ENCODE results near the gene CATSPER2. TPM values are rescaled to one million over a fixed set of nuclear protein-coding genes. Genes with fewer than 3 reads are reported as not detected.
"Not testable (repeated sequence)": the region's sequence is repeated elsewhere in the genome, so short reads cannot be mapped to it uniquely, and the experiment has no call there.

Gene CATSPER2
- total RNA-seq: 1 to 10 TPM in 3 of 4 donors, not detected in 1; 2.4 to 3.8 (median 2.7) TPM

DNA sequence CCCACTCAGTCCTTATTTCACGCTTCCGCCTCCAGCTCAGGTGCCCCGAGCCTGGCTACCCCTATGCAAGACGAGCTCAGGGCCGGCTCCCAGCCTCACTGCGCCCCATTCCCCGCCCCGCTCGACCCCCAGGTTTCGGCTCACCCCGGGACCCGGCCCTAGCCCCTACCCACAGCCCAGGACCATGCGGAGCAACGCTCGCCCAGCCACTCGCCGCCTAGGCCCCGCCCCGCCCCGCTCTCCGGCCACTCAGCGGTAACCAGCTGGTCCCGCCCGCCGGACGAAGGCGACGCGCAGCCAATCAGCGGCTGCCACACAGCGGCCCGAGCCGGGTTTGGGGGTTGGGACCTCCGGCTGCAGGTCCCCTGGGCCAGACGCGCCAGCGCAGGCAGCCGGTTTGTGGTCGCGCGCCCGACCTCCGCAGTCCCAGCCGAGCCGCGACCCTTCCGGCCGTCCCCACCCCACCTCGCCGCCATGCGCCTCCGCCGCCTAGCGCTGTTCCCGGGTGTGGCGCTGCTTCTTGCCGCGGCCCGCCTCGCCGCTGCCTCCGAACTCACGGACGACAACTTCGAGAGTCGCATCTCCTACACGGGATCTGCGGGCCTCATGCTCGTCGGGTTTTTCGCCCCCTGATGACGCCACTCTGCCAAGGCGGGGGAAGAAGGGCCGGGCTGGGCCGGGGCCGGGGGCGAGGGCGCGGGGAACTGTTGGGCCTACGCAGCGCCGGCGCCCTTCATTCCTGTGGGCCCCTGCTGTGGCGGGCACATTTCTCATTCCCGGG is at the start of gene CATSPER2:
Gene CATSPER2 (minus strand): TSS at position 196 of the 781 bp plus-strand sequence. CDS start 783 bp downstream, outside the sequence.
- intact Hi-C loops (cut with DNase I): no loop called here
- Histone ChIP-seq H3K4me3 (no peak within 1 kb of the TSS), H3K36me3 (peaks cover 0 to 31% (median 0%) of the 10 kb centered on the region in 3 donors), H3K4me1 (no peaks in the 10 kb centered on the region), H3K27me3 (no peaks in the 10 kb centered on the region), H3K9me3 (no peaks in the 10 kb centered on the region), H3K27ac (no peak within 1 kb of the TSS)
- DNase-seq: no peak
- TF ChIP-seq, protein P1, sequence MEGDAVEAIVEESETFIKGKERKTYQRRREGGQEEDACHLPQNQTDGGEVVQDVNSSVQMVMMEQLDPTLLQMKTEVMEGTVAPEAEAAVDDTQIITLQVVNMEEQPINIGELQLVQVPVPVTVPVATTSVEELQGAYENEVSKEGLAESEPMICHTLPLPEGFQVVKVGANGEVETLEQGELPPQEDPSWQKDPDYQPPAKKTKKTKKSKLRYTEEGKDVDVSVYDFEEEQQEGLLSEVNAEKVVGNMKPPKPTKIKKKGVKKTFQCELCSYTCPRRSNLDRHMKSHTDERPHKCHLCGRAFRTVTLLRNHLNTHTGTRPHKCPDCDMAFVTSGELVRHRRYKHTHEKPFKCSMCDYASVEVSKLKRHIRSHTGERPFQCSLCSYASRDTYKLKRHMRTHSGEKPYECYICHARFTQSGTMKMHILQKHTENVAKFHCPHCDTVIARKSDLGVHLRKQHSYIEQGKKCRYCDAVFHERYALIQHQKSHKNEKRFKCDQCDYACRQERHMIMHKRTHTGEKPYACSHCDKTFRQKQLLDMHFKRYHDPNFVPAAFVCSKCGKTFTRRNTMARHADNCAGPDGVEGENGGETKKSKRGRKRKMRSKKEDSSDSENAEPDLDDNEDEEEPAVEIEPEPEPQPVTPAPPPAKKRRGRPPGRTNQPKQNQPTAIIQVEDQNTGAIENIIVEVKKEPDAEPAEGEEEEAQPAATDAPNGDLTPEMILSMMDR (IDR thresholded peaks at IDR 0.05): no peak
- no peak for TF ChIP-seq POLR2A (IDR thresholded peaks at IDR 0.05)
- WGBS, 2 donors: 93 to 96% methylated on average over 2 to 5 of the region's 85 CpGs

DNA sequence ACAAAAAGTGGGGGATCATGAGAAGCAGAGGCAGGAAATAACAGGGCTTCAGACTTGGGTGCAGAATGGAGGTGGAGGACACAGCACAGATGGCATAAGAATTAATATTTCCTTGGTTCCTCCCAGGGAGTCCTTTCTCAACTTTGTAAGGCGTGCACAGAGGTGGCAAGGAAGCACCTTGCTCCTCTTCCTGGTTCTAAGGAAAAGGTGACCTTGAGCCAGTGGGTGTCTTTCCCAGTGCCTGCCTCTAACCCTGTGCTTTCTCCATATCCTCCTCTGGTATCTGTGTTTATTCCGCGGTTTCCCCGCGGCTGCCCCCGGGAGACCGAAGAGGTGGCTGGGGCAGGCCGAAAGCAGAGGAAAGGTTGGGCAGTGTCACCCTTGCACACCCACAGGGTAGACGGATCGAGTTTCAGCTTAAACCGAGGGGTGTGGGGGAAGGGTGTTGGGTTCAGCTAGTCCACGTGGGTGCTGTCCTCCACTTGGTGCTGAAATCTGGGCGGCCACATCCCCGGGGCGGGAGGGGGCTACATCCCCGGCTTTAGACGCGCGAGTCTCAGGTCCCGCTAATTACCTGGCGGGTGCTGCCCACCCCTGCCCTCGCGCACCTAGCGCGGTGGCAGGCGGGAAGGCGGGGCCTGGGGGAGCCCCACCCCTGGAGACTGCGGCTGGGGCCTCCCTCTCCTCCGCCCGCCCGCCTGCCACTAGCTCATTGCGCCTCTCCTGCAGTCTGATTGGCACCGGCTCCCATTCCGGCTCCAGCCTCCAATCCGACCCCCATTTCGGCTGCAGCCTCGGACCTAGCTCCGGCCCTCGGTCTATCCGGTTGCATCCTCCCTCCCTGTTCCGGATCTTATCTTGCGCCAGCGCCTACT is 44.7 kb upstream of the CATSPER2 start, which contains the start of gene CKMT1A:
Gene CKMT1A (plus strand): TSS at position 712 of the 875 bp plus-strand sequence. CDS start 192 bp downstream, outside the sequence.
- H3K27ac ChIP-seq; H3K27me3 ChIP-seq; H3K4me3 ChIP-seq; DNase-seq; H3K9me3 ChIP-seq; H3K4me1 ChIP-seq; intact Hi-C loops (cut with DNase I): not testable (repeated sequence)
- H3K36me3 ChIP-seq: peaks cover 0 to 10% (median 0%) of the 10 kb centered on the region in 3 donors
- no CpG with 5 or more reads among the region's 43 CpGs for WGBS, 2 donors

DNA sequence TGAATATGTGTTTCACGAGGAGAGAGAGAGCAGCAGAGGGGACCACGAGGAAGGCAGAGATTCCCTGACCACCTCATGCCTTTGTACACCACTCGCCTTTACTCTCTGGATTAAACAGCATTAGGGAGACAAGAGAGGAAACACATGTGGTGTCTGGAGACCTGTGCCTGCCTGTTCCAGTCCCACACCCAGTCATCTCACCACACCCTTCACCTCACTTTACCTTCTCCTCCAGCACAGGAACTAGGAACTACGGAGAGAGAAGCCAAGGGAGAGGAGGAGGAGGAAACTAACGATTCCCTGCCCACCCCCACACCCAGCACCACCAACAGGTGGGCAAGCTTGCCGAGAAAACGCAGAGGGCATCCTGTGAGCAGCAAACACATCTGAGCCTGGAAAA is 44.0 kb upstream of the CATSPER2 start:
- DNase-seq; H3K4me1 ChIP-seq; H3K27me3 ChIP-seq; H3K9me3 ChIP-seq; intact Hi-C loops (cut with DNase I); H3K4me3 ChIP-seq; H3K27ac ChIP-seq: not testable (repeated sequence)
- no CpG with 5 or more reads among the region's 7 CpGs for WGBS, 2 donors
- peaks cover 0 to 10% (median 0%) of the 10 kb centered on the region in 3 donors for H3K36me3 ChIP-seq

DNA sequence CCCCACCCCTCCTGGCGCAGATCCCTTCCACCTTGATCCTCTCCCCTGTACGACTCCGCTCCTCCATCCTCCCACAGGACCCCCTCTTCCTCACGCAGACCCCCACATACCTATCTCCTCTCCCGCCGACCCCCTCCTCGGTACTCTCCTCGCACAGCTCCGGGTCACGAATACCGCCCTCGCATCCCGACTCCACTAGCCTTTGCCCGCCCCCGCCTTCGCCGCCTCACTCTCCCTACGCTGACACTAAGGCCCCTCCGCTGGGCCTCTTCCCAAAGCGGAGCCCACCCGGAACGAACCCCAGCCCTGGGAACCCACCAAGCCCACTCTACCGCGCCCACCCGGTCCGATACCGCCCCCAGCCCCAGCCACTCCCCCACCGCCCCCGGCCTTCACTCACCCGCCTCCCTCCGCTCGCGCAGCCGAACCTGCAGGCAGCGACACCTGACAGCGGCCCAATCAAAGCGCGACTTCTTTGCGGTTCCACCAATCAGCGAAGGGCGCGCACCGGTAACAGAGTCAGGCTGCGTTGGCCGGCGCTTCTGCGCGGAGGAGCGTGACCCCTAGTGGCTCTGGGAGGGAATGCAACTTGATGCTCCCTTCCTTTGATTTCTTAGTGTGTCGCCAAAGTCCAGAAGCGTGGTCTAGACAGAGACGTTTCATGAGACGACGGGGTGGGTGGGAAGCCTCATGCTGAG is 41.1 kb upstream of the CATSPER2 start:
- H3K27me3 ChIP-seq; intact Hi-C loops (cut with DNase I); DNase-seq; H3K4me1 ChIP-seq; H3K4me3 ChIP-seq; H3K27ac ChIP-seq; H3K9me3 ChIP-seq; H3K36me3 ChIP-seq: not testable (repeated sequence)
- WGBS, 2 donors: no CpG with 5 or more reads among the region's 54 CpGs

DNA sequence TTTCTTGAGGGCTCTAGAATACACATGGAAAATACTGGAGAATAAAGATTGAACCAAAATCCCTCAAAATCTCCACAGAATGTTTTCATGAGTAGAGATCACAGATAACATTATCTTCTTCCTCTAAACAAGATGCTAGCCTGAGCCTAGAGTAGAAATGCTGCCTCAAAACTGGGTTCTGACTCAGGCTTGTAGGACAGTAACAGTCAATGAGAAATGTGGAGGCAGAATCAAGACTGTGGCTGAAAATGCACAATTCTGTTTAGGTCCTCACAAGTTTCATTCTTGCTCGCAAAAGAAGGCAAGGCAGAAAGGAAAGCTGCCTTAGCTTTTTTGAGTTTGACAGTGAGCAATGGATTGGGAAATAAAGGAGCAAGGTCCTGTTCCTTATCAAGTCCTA is 25.5 kb upstream of the CATSPER2 start:
- H3K27ac ChIP-seq; H3K4me1 ChIP-seq; intact Hi-C loops (cut with DNase I); H3K9me3 ChIP-seq; H3K36me3 ChIP-seq; DNase-seq; H3K27me3 ChIP-seq; H3K4me3 ChIP-seq: not testable (repeated sequence)
- no CpG with 5 or more reads among the region's 1 CpG for WGBS, 2 donors

DNA sequence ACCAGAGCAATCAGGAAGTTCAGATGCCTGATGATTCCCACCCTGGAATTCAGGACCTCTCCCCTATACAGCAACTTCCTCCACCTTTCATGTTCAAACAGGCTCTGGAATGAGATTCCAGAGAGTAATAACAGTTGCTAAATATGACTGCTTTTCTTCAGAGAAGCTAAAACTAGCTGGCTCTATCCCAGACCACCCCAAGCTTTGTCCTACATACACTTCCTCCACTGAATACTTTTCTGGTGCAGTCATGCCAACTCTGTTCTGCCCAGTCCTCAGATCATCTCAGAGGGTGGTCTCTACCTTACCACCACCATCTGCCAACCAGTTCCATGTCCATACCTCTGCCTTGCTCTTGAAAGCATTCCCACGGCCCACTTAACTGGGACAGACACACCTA is 17.5 kb upstream of the CATSPER2 start:
- intact Hi-C loops (cut with DNase I); H3K27me3 ChIP-seq; H3K4me1 ChIP-seq; H3K36me3 ChIP-seq; DNase-seq; H3K4me3 ChIP-seq; H3K9me3 ChIP-seq; H3K27ac ChIP-seq: not testable (repeated sequence)
- no CpG with 5 or more reads among the region's 1 CpG for WGBS, 2 donors

DNA sequence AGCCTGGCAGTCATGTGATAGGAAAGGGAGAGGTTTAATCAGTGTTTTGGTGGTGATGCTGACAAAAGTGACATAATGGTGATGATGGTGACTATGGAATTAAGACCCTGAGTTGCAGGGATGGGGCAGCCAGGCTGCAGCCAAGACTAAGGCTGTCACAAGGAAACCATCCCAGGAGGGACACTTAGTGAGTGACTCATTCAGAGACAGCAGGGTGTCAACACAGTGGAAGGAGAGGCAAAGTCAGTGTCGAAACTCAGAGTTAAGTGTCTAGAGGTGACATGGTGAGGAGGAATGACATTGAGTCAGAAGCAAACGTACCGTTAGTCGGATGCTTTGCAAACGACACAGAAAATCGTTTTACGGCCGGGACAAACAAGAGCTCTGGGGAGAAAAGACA is 14.7 kb upstream of the CATSPER2 start:
- DNase-seq; intact Hi-C loops (cut with DNase I); H3K27ac ChIP-seq; H3K4me3 ChIP-seq; H3K4me1 ChIP-seq; H3K9me3 ChIP-seq; H3K36me3 ChIP-seq; H3K27me3 ChIP-seq: not testable (repeated sequence)
- no CpG with 5 or more reads among the region's 8 CpGs for WGBS, 2 donors

DNA sequence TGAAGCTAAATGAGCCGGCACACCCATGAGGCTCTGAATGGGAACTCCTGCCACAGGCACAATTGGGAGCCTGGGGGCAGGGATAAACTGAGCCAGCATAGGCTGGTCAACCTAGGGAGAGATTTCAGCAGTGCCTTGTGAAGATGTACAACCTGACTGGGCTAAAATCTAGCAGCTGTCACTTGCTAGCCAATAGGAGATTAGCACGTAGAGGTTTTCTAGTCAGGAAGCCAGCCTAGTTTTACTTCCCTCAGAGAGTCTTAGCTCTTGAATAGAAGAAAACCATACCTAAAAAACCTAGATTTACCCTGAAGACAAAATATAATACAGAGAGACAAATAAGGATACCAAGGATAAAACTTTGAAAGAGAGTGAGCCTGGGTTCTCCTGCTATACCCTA is 13.6 kb upstream of the CATSPER2 start:
- DNase-seq; intact Hi-C loops (cut with DNase I); H3K4me3 ChIP-seq; H3K27ac ChIP-seq; H3K9me3 ChIP-seq; H3K4me1 ChIP-seq; H3K36me3 ChIP-seq; H3K27me3 ChIP-seq: not testable (repeated sequence)
- no CpG with 5 or more reads among the region's 2 CpGs for WGBS, 2 donors

DNA sequence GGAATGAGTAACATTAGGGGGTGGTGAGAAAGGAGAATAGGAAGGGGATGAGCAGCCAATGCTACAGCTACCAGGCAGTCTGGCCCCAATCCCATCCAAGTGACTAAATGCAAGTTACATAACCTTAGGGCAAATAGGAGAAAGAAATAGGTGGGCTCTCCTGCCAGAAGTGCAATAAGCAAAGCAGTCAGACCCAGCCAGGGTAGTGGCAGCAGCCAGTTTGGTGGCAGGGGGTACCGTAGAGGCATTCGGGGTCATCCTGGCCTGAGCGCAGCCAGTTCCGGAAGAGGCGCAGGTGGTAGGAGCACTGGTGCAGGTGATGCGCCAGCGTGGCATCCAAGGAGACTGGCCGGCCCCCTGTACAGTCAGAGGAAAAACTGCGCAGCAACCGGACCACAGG is 11.1 kb upstream of the CATSPER2 start:
- H3K36me3 ChIP-seq; H3K4me3 ChIP-seq; H3K9me3 ChIP-seq; H3K27me3 ChIP-seq; DNase-seq; intact Hi-C loops (cut with DNase I); H3K4me1 ChIP-seq; H3K27ac ChIP-seq: not testable (repeated sequence)
- WGBS, 2 donors: no CpG with 5 or more reads among the region's 10 CpGs

DNA sequence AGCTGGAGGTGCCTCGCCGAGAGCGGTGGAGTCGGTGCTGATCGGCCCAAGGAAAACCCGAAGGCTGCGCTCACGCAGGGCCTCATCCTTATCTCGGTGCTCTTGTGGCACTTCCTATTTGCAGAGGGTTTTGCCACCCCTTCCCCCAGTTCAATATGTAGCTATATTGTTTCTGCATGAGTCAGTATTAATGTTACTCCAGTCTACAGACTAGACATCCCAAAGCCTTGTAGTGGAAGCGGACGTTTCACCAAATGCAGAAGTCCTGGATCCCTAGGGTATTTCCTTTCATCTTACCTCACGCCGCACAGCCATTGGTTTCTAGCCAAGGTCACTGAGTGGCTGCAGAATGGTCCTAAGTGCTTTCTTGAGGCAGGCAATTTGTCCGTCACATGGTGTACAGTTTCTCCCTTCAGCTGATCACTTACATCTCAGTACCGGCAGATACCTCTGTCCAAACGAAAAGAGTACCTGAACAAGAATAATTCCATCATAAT is 834 bp upstream of the CATSPER2 start:
- DNase-seq; H3K4me1 ChIP-seq; H3K4me3 ChIP-seq; H3K27ac ChIP-seq; intact Hi-C loops (cut with DNase I); H3K27me3 ChIP-seq; H3K9me3 ChIP-seq: not testable (repeated sequence)
- 99 to 100% methylated on average over 6 to 11 of the region's 16 CpGs for WGBS, 2 donors
- peaks cover 0 to 31% (median 0%) of the 10 kb centered on the region in 3 donors for H3K36me3 ChIP-seq

DNA sequence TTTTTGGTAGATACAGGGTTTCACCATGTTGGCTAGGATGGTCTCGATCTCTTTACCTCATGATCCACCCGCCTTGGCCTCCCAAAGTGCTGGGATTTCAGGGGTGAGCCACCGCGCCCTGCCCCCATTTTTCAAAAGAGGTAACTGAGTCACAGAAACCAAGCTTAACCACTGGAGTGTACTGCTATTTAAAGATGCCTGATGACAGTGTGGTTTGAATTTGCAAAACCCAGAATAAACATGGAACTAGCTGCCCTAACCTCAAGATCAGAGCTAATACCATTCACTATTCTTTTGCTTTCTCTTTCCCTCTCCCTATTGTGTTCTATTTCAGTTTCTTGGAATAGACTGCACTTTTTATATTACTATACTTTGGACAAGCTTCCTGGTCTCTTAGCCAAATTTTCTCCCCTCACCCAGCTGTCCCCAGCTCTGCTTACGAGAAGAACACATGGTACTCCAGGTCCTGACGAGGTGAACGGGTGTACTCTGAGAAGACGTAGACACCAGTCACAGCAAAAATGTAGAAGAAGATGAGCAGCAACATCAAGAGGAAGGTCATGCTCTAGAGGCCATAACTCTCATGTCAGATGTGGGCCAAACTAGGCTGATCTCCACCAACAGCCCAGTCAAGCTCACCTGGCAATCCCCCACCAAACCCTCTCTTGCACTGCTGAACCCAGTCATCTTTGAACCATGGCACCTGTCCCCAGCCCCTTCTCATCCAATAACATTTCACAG is 10.0 kb downstream of the CATSPER2 start:
- H3K27ac ChIP-seq; H3K9me3 ChIP-seq; H3K36me3 ChIP-seq; DNase-seq; H3K4me3 ChIP-seq; intact Hi-C loops (cut with DNase I); H3K4me1 ChIP-seq; H3K27me3 ChIP-seq: not testable (repeated sequence)
- WGBS, 2 donors: 90 to 97% methylated on average over 4 to 5 of the region's 8 CpGs
